Posterior vena cava (tissue), 2 donors: ENCODE measurements around the gene PKNOX2. TPM values are rescaled to one million over a fixed set of nuclear protein-coding genes. Genes with fewer than 3 reads are reported as not detected.

Source experiments
- DNase-seq: peaks from one replicate; pipeline ENCODE4 v3.0.0-alpha.2; 2020; ENCODE audit warnings: low spot score
- intact Hi-C, 2 donors: fragments of 100-400 bp; cut with DNase I; formaldehyde crosslinking; loops; one replicate each; pipeline versions ENCODE4 v1.14.1 to v1.14.2; 2022 to 2023
- long read RNA-seq, 2 donors: library from polyadenylated mRNA; unstranded; transcript quantifications; one replicate each; pipeline ENCODE4 v2.0.0, GENCODE V29; 2020 to 2021
- total RNA-seq, 2 donors: library from RNA; stranded (reverse); fragmentation: NEBNext Ultra II Directional; extraction: Animal tissue kit (Norgen Biotek cat#: 25700); gene quantifications; one replicate each; pipeline ENCODE4 v1.2.1, GENCODE V29; 2021
- donor health status: DM: yes; HTN: yes; CAD: no.
- donor health status: DM: yes; HTN: yes; CAD: no.

PKNOX2 gene, protein sequence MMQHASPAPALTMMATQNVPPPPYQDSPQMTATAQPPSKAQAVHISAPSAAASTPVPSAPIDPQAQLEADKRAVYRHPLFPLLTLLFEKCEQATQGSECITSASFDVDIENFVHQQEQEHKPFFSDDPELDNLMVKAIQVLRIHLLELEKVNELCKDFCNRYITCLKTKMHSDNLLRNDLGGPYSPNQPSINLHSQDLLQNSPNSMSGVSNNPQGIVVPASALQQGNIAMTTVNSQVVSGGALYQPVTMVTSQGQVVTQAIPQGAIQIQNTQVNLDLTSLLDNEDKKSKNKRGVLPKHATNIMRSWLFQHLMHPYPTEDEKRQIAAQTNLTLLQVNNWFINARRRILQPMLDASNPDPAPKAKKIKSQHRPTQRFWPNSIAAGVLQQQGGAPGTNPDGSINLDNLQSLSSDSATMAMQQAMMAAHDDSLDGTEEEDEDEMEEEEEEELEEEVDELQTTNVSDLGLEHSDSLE
- 1 to 10 TPM; 8.2 to 8.3 TPM for total RNA-seq
- long read RNA-seq, donor 1, partial matches to known transcripts, result 0 of 1 reads
- long read RNA-seq, donor 1, other reads (novel, unspliced or antisense), result 1 of 1 reads
- long read RNA-seq, donor 2, partial matches to known transcripts, result 2 of 5 reads
- long read RNA-seq, donor 2, other reads (novel, unspliced or antisense), result 3 of 5 reads

DNA sequence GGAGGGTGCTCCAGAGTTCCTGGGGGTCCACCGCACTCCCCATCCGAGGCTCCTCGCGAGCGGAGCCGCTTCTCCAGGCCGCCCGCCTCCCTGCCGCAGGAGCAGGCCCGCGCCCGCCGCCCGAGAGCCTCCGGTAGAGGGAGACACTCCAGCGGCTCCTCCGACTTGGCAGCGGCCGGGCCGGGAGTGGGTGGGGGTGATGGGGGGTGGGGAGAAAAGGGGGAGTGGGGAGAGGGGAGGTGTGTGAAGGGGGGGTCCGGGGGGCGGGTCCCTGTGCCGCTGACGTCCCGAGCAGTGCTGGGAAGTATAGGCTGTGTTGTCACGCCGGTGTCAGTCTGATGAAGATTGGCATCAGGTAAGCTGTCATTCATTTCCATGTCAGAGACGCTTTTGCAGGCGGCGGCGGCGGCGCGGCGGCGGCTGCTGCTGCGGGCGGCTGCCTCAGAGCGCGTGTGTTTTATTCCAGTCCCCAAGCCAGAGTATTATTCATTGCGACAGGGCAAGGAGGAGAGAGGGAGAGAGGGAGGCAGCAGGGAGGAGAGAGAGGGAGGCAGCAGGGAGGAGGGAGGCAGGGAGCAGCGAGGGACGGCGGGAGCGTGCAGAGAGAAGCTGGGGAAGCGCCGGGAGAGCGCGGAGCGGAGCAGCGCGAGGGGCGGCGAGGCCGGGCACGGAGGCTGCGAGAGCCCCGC is at the start of gene PKNOX2:
TSS of gene PKNOX2 (plus strand) at position 330 of the 689 bp plus-strand sequence. CDS start 186,555 bp downstream, outside the sequence.
- intact Hi-C loops, result loop anchor here in 1 of 2 donors (2.0 to 10.0 kb wide), 3 partner anchors 123 to 240 kb away; no protein-coding TSS in a partner anchor
- peak; percentile 92 for DNase-seq

DNA sequence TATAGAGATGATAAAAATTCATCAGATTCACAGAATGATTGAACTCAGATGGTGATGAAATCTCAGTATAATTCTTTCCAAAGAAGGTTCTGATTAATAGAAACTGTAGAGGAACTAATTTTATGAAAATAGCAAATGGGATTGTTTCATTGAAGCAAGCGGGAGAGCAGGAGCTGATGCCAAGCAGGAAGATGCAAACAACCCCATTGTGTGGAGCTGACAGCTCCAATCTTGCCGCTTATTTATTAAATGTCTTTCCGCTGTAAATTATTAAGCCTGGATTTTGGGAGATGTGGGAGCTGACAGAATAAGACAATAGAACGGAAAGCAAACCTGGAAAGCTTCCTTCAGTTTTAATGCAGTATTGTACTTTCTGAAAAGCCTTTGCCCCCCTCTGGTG is 47.1 kb upstream of the PKNOX2 start:
- no peak for DNase-seq
- intact Hi-C loops, result no loop called here

DNA sequence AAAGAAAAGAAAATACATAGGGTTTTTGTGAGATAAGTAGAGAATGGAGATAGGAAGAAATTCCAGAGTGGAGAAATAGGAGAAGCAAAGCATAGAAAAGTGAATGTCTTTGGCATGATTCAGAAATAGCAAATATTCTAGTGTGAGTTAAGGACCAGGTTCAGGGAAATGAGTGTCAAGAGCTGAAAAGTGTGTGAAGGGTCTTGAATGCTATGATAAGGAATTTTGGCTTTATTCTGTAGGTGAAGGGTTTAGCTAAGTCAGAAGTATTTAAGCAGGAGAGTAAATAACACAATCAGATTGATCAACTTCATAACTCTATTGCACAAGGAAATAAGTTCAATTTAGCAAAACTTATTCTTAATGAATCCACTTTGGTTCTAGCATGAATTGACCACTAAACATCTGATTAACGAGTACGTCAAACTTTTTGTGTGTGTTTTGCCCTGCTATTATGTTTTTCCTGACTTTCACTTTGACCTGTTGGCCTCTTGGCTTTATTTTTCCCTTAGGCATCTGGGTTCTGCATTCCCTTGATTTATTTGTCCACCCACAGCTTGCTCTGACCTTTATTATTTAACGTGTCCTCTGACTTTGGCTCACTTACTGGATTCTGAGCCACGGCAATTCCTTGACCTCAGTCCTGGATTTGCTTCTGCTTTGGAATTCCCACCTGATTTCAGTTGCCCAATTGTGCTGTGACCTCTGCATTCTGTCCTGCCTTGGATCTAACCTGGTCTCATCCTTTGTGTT is 41.2 kb upstream of the PKNOX2 start:
- no peak for DNase-seq
- intact Hi-C loops, result no loop called here

DNA sequence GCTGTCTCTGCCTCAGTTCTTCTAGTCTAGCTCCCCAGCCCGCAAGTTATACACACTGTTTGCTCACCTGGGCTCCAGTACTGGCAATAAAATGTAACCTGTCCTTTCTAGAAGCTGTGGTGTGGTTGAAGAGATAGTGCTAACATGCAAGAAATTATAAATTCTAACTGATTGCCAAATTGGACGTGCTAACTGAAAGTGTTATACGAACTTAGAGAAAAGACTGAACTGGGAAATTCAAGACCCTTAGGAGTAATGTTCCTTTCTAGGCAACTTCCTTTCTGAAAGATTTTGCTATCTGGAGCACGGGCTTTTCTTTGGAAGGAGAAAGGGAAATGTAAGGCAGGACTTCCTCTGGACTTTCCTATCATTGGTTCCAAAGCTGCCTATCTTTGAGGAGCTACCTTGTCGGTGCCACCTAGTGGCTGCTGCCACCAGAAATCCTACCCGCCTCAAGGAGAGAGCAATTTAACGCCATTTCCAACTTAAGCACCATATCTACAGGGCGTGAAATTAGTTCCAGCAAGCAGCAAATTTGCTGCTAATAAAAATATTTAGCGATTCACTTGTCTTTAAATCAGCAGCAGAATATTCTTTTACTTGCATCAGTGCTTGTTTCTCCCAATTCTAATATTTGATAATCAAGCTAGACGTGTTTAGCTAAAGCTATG is 40.5 kb upstream of the PKNOX2 start:
- intact Hi-C loops, result no loop called here
- DNase-seq, result peak; percentile 86

DNA sequence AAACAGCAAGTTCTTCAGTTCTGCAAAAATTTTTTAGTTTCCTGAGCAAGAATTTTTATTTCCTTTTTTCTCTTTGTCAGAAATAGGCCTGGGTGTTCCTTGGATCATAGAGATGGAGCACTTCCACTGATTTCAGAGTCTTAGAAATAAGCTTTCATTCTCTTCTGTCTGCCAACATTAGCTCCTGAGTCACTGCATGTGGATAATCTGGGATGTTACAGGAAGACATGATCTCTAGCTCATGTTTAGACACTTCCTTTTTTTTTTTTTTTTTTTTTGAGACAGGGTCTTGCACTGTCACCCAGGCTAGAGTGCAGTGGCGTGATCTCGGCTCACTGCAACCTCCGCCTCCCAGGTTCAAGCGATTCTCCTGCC is 39.9 kb upstream of the PKNOX2 start:
- intact Hi-C loops, result no loop called here

DNA sequence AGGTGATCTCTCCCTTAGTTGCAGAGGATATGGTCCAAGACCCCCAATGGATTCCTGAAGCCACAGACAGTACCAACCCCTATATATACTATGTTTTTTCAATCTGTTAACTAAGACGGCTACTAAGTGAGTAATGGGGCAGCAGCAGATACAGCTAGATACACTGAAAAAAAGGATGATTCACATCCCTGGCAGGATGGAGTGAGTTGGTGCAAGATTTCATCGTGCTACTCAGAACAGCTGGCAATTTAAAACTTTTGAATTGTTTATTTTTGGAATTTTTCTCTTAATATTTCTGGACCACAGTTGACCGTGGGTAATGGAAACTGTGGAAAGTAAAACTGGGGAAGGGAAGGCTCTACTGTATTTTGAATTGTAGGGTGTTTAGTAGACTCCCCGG is 36.1 kb upstream of the PKNOX2 start:
- no peak for DNase-seq
- intact Hi-C loops, result no loop called here

More for the DNA sequence above, 39.9 kb upstream of the PKNOX2 start:
- no peak for DNase-seq

DNA sequence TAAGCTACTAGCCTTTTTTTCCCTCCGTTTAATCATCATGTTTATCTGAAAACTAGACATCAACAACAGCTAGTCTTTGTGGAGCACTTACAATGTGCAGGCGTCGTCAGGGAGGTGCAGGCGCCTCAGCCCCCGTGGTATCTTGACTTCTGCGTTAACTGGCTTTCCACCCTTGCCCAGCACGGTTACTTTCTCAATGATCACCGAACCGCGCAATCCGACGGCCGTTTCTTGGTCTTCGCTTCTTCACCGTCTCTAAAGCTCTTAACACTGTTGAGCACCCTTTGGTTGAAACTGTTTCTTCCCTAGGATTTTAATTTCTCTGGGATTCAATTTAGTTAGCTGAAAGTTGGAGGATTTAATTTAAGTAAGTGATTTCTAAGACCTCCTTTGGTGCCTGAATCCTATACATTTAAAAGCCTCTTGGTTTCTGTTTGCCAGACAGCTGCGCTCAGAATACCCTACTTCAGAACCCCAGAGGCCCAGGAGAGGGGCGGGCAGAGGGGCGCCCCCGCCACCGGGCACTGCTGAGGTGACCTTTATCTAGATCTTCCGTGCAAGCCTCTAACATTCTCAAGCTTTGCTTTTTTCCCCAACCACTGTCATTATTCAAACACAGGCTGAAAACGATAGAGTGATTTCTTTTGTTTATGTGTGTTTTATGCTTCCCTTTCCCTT is 35.1 kb upstream of the PKNOX2 start:
- intact Hi-C loops, result no loop called here
- no peak for DNase-seq

DNA sequence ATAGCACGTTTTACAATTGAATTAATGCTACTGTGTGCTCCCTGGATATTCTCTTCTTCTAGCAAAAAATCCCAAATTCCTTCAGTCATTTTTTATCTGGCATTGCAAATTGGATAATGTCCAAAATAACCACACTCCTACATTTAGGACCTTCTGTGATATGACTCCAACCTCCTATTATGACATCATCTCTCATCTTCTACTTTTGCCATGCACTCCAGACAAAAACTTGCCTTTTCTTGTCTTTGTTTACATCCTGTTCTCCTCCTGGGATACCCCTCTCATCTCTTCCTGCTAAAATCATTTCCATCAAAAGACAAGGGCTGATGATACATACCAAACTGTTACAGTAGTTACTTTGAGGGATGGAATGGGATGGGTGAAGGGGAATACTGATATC is 32.5 kb upstream of the PKNOX2 start:
- no peak for DNase-seq

DNA sequence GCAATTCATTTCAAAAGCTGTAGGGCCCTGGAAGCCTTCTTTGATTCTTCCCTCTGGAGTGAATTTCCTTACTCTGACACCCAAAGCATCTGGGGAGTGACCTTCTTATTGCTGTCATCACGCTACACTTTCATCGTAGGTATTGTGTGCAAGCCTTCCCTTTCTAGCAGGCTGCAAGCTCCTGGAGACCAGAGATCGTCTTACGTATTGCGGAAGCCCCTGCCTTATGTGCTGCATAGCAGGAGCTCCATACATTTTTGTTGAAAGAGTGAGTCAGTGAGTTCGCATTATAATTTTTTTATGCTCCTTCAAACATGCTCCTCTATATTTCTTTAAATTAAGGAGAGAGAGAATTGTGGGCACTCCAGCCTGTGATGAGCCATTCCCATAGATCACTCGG is 32.0 kb upstream of the PKNOX2 start:
- intact Hi-C loops, result no loop called here
- DNase-seq, result no peak

More for the DNA sequence above, 32.5 kb upstream of the PKNOX2 start:
- intact Hi-C loops, result no loop called here

DNA sequence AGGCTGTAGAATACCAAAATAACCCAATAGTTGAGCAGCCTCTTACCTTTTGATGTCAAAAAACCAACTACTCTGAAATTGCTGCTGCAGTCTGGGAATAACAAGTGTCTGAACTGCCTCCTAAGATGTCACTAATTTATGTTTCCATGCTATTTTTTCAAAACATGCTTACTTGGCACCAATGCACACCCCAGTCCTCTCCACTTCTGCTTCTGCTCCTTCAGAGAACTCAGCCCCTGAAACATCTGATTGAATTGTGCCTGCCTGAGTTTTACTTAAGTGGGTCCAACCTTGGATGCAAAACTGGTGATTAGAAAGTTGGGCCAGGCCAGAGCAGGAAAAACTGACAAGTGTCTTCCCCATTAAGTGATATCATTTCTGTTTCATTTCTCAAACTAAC is 28.6 kb upstream of the PKNOX2 start:
- no peak for DNase-seq
- intact Hi-C loops, result no loop called here

DNA sequence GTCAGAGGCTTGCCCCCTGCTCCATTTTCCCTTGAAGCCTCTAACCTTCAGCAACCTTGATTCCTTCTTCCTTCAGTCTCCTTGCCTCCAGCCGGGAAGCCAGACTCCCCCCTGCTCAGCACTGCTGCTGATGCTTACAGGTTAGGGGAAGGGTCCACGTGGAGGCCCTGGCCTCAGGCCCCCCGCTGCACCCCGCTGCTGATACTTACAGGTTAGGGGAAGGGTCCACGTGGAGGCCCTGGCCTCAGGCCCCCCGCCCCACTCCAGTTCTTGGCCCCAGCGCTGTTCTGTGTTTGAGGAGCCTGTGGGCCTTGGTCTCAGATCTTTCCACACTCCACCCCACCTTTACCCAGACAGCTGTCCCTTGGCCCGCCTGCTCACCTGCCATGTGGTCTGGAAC is 25.6 kb upstream of the PKNOX2 start:
- intact Hi-C loops, result no loop called here
- no peak for DNase-seq

DNA sequence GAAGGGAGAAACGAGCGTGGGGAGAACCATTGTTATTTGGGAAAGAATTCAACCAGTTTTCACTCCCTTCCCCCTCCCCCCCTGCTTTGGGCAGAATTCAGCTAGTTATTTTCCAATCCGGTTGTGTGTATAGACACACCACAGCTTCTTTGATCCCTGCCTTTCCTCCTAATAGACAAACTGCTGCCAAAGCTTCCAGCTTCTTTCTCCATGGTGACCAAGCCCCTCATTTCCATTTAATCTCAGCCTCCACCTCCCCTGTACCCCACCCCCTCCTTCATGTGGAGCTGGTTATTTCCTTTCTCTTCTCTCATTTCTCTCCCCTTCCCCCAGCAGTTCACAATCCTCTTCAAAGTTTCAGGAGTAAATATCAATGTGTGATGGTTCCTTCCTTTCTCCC is 24.8 kb upstream of the PKNOX2 start:
- intact Hi-C loops, result loop anchor here in 1 of 2 donors (10.0 kb wide), 1 partner anchor 175 kb away; no protein-coding TSS in a partner anchor
- DNase-seq, result no peak

DNA sequence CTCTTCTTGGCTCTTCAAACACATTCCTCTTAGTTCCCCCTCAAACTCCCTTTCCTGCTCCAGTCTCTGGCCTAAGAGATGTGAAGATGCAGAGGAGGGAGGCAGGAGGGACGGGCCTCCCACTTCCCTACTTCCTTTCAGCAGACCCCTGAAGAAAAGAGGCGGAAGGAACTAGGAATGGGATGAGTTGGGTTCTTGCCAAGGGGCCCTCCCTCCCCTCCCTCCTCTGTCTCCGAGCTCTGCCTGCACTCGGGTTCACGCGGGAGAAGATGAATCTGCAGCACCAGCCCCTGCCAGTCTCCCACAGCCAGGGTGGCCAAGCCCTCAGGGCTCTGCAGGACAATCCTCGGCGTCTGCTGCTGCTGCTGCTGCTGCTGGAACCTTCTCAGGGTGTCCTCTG is 24.3 kb upstream of the PKNOX2 start:
- intact Hi-C loops, result loop anchor here in 1 of 2 donors (10.0 kb wide), 1 partner anchor 175 kb away; no protein-coding TSS in a partner anchor

DNA sequence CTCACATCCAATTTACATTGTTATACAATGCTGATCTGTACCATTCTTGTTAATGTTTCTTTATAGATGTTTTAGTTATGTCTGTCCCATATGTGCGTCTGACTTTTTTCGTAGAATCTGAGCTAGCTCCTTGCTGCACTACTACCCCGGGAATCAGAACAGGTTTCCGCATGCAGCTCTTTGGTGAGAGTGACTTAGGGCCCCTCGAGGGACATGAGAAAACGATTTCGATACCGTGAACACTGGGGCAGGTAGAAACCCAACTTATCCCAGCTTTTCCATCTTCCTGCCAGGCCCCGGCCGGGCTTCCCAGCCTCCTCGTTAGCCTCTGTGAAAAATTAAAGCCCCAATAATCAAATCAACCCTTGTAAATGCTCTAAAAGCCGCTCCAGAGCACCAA is 23.4 kb upstream of the PKNOX2 start:
- intact Hi-C loops, result loop anchor here in 1 of 2 donors (10.0 kb wide), 1 partner anchor 176 kb away; no protein-coding TSS in a partner anchor
- DNase-seq, result no peak

More for the DNA sequence above, 24.3 kb upstream of the PKNOX2 start:
- no peak for DNase-seq

DNA sequence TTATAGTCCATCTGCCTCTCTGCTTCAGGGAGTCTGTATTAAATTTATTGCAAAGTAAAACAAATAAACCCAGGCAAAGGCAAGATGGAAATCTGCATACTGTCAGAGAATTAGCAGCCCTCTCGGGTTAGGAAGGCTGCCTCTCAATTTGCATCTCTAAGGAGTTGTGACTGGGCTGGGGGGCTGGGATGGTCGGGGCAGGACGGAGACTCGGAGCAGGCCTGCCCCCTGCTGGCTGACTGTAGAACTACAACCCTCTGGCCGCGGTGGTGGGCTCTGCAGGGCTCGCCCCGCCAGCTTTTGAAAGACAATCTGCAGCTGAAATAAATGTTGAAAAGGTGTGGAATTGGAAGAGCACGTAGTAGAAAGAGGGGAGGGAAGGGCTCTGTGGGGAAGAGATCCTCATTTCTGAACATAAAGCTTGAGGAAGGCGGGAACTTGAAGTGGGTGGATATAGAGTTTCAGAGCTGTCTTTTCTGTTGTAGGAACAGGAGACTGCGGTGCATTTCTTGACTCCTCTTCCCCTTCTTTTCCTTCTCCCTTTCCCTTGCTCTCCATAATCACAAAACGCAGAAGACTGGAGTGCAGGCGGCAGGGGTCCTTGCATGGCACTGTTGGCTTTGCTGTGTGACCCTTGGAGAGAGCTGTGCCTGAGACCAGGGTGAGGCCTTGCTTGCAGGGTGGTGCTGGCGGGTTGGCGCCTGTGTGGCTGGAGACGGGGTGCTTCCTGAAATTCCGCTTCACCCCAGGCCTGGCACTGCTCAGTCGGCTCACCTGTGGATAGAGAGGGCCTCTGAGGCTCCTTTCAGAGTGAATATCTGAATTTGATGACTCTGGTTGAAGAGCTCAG is 22.6 kb upstream of the PKNOX2 start:
- intact Hi-C loops, result loop anchor here in 1 of 2 donors (10.0 kb wide), 1 partner anchor 177 kb away; no protein-coding TSS in a partner anchor
- DNase-seq, result no peak

DNA sequence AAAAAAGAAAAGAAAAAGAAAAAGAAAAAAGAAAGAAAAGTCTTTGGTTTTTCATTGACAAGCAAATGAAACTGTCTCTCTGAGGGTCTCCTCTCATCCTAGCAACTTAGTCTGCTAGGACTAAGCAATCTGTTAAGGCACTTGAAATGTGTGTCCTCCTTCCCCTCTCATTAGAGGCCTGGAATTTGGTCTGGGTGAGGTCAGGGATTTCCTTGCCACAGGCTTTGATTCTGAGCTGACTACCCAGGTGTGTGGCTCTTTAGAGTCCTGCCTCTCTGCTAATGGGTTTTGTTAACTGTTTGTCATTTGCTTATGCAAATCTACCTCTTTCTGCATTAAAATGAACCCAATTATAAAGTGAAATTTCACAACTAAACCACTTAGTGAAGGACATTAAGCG is 18.3 kb upstream of the PKNOX2 start:
- intact Hi-C loops, result loop anchor here in 1 of 2 donors (10.0 kb wide), 1 partner anchor 181 kb away; no protein-coding TSS in a partner anchor
- no peak for DNase-seq

DNA sequence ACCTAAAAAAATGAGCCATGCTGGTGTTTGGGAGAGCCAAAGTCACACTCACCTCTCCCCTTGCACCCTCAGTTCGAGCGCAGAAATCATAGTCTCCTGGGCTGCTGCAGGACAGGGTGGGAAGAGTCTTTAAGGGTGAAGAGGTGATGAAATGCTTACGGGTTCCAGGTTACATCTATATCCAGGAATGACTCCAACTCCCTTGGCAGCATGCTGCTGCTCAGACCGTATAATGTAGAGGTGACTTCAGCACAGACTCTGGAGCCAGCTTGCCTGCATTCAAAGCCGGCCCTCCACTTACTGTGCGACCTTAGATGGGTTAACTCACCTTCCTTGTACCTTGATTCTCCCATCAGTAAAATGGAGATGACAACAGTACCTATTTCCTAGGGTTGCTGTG is 17.3 kb upstream of the PKNOX2 start:
- intact Hi-C loops, result loop anchor here in 1 of 2 donors (10.0 kb wide), 1 partner anchor 182 kb away; no protein-coding TSS in a partner anchor

More for the DNA sequence above, 17.3 kb upstream of the PKNOX2 start:
- DNase-seq, result no peak
